Measurements from ENCODE around the gene CCER1. TPM values are rescaled to one million over a fixed set of nuclear protein-coding genes. Genes with fewer than 3 reads are reported as not detected.
A peak's percentile ranks its signal among the peaks of the same experiment; 100 is the strongest.

Gene CCER1
- polyA plus RNA-seq, 1 of the 3 experiments (the other 2 are of a cell fraction) = not detected

- H3K9me3 ChIP-seq = no peaks in the 10 kb centered on the region
- POLR2A ChIA-PET = no interaction called here
Observed at GRCh38 chr12:90959032-90959431, 4.1 kb upstream of the CCER1 start.

GRCh38 chr12:90958347-90958746 is 3.4 kb upstream of the CCER1 start:
- H4K20me1 ChIP-seq (ENCODE audit: insufficient read depth) = no peaks in the 10 kb centered on the region
- no peak overlapping the region for H2AFZ ChIP-seq (ENCODE audit: low read depth)
- no peak overlapping the region for H3K4me3 ChIP-seq (ENCODE audit: low read depth in 2 of 2, low read length in 1 of 2)
- WGBS (ENCODE audit: low lambda C conversion rate) = 67% methylated on average over 3 of the region's 3 CpGs
- no peaks in the 10 kb centered on the region for H3K36me3 ChIP-seq (replicated peaks in 1 of 2; ENCODE audit: control insufficient read depth in 1 of 2, insufficient read depth in 2 of 2, low read length in 1 of 2)
- CTCF ChIA-PET = interaction anchor here (0.6 to 2.9 kb wide), 13 partner anchors 12 to 1416 kb away, joined by 3 to 39 read pairs (median 4); no protein-coding TSS in a partner anchor
- H3K27ac ChIP-seq (ENCODE audit: low read depth in 2 of 2, low read length in 1 of 2) = no peak overlapping the region
- H3K4me1 ChIP-seq (ENCODE audit: control insufficient read depth in 1 of 2, insufficient read depth in 2 of 2, low read depth in 1 of 2, low read length in 1 of 2) = no peaks in the 10 kb centered on the region; a peak in 1 of 4 replicates
- POLR2A ChIA-PET = no interaction called here
- no peak overlapping the region for H3K4me2 ChIP-seq
- no peak overlapping the region for H3K9ac ChIP-seq
- no peaks in the 10 kb centered on the region for H3K9me2 ChIP-seq
- H3F3A ChIP-seq (replicated peaks; ENCODE audit: insufficient read depth) = no peaks in the 10 kb centered on the region
- H3K9me3 ChIP-seq = no peaks in the 10 kb centered on the region
- H3K27me3 ChIP-seq (ENCODE audit: insufficient read depth) = no peaks in the 10 kb centered on the region
- no peak for DNase-seq
- TF ChIP-seq NFIC (IDR thresholded peaks at IDR 0.05; ENCODE audit: borderline replicate concordance) = no peak
- TF ChIP-seq EZH2phosphoT487 (IDR thresholded peaks at IDR 0.05; ENCODE audit: borderline replicate concordance, low read depth) = no peak
- TF ChIP-seq MXI1 (IDR thresholded peaks at IDR 0.05; ENCODE audit: low read depth, low read length) = no peak
- TF ChIP-seq RAD21 (IDR thresholded peaks at IDR 0.05; ENCODE audit: low read length) = no peak
- TF ChIP-seq NRF1 (IDR thresholded peaks at IDR 0.05; ENCODE audit: low read depth, low read length) = no peak
- TF ChIP-seq JUND (IDR thresholded peaks at IDR 0.05) = no peak
- no peak for TF ChIP-seq MEF2A (IDR thresholded peaks at IDR 0.05; ENCODE audit: borderline replicate concordance, low read depth)
- no peak for TF ChIP-seq EP300 (IDR thresholded peaks at IDR 0.05; ENCODE audit: borderline replicate concordance in 1 of 2, low read depth in 1 of 2, low read length in 1 of 2)
- TF ChIP-seq GATA2 (CRISPR knock-in tag; IDR thresholded peaks at IDR 0.05) = no peak
- TF ChIP-seq TCF12 (IDR thresholded peaks at IDR 0.05) = no peak
- no peak for TF ChIP-seq CTCF (IDR thresholded peaks at IDR 0.05)
- no peak for TF ChIP-seq FOXM1 (IDR thresholded peaks at IDR 0.05; ENCODE audit: low read depth)
- TF ChIP-seq MAX (IDR thresholded peaks at IDR 0.05; ENCODE audit: low read depth) = no peak
- no peak for TF ChIP-seq FOXJ3 (CRISPR knock-in tag; IDR thresholded peaks at IDR 0.05)
- no peaks in the 10 kb centered on the region for H3K79me2 ChIP-seq (ENCODE audit: insufficient read depth)

More at GRCh38 chr12:90959032-90959431, 4.1 kb upstream of the CCER1 start:
- no peak overlapping the region for H3K9ac ChIP-seq
- no peak overlapping the region for H3K4me2 ChIP-seq
- H3K4me1 ChIP-seq (ENCODE audit: control insufficient read depth in 1 of 2, insufficient read depth in 2 of 2, low read depth in 1 of 2, low read length in 1 of 2) = no peaks in the 10 kb centered on the region; a peak in 1 of 4 replicates
- no peaks in the 10 kb centered on the region for H3K27me3 ChIP-seq (ENCODE audit: insufficient read depth)
- WGBS (ENCODE audit: low lambda C conversion rate) = 74% methylated on average over 4 of the region's 4 CpGs
- no peaks in the 10 kb centered on the region for H3K36me3 ChIP-seq (replicated peaks in 1 of 2; ENCODE audit: control insufficient read depth in 1 of 2, insufficient read depth in 2 of 2, low read length in 1 of 2)
- H3K27ac ChIP-seq (ENCODE audit: low read depth in 2 of 2, low read length in 1 of 2) = no peak overlapping the region
- H3K4me3 ChIP-seq (ENCODE audit: low read depth in 2 of 2, low read length in 1 of 2) = no peak overlapping the region
- no peaks in the 10 kb centered on the region for H4K20me1 ChIP-seq (ENCODE audit: insufficient read depth)
- H3K79me2 ChIP-seq (ENCODE audit: insufficient read depth) = no peaks in the 10 kb centered on the region
- DNase-seq = no peak
- TF ChIP-seq CTCF (IDR thresholded peaks at IDR 0.05) (peak; percentile 40), RAD21 (IDR thresholded peaks at IDR 0.05; ENCODE audit: low read length) (peak; percentile 49; the same call in 1 of the 2 replicates), TEAD4 (IDR thresholded peaks at IDR 0.05; ENCODE audit: borderline replicate concordance, insufficient read depth) (no peak)
- no peaks in the 10 kb centered on the region for H3F3A ChIP-seq (replicated peaks; ENCODE audit: insufficient read depth)
- H2AFZ ChIP-seq (ENCODE audit: low read depth) = no peak overlapping the region
- CTCF ChIA-PET = interaction anchor here (0.6 to 2.9 kb wide), 22 partner anchors 8 to 1419 kb away, joined by 3 to 39 read pairs (median 4); no protein-coding TSS in a partner anchor
- H3K9me2 ChIP-seq = no peaks in the 10 kb centered on the region

Measured in SK-N-SH (cell line).